K562 (cell line): ENCODE measurements around the gene KITLG. TPM values are rescaled to one million over a fixed set of nuclear protein-coding genes. Genes with fewer than 3 reads are reported as not detected.

Source experiments
- ATAC-seq: fragments of 200-7000 bp; cut with Tn5 transposase; 3 replicates; pipeline ENCODE4 v1.9.1; 2020; ENCODE audit warnings: moderate library complexity
- BruUV-seq: library from RNA; stranded (reverse); fragments of 400-500 nt; replicated peaks from 2 replicates; lab custom pipeline; 2021; lab: Mats Ljungman, UMichigan
- CTCF ChIA-PET: fragments of 300-600 bp; formaldehyde crosslinking; extraction: SDS; loops from one replicate; lab custom pipeline; 2021; ENCODE audit warnings: low intra/inter-chr PET ratio; lab: Yijun Ruan, JAX
- POLR2A ChIA-PET: fragments of 300-600, 350-650 bp; sonication (Branson Sonifier 250); formaldehyde crosslinking; extraction: SDS; loops from one replicate; lab custom pipeline; 2021; ENCODE audit warnings: antibody characterized with exemption, inconsistent platforms; lab: Yijun Ruan, JAX
- DNase-seq, 4 experiments: peaks; one replicate each; pipeline versions ENCODE4 v3.0.0 to v3.0.0-alpha.2; 2011 to 2018; ENCODE audit warnings: low spot score in 3 of 4, mixed read lengths in 3 of 4; ENCODE audit errors: extremely low read depth in 1 of 4
- FAIRE-seq: peaks from 2 replicates; lab custom pipeline; 2011; peaks lifted over from hg19 to GRCh38; lab: Jason Lieb, UNC
- H2AFZ ChIP-seq: 2 replicates; pipeline ENCODE4 v1.6.0; 2011; ENCODE audit warnings: low read depth, low read length, control low read depth, inconsistent platforms
- H3K27ac ChIP-seq: fragments of 200-600 bp; 3 replicates; pipeline ENCODE4 v1.8.0; 2011; ENCODE audit warnings: low read depth, mild to moderate bottlenecking, control low read depth, inconsistent platforms, low read length, moderate library complexity, mixed read lengths; ENCODE audit errors: extremely low read depth
- H3K27me3 ChIP-seq, 2 experiments: fragments of 300-600 bp in 1 of 2; 2 replicates in 1 of 2; 3 replicates in 1 of 2; pipeline versions ENCODE4 v1.6.0 to v1.8.0; 2011; ENCODE audit warnings: inconsistent platforms in 2 of 2, low read length in 2 of 2, mild to moderate bottlenecking in 1 of 2, mixed read lengths in 1 of 2, moderate library complexity in 1 of 2; ENCODE audit not compliant: control insufficient read depth in 2 of 2, insufficient read depth in 2 of 2
- H3K36me3 ChIP-seq: fragments of 300-600 bp; 3 replicates; pipeline ENCODE4 v1.8.0; 2011; ENCODE audit warnings: mild to moderate bottlenecking, low read length, inconsistent platforms; ENCODE audit not compliant: control insufficient read depth, insufficient read depth
- H3K4me1 ChIP-seq, 2 experiments: fragments of 200-600 bp in 1 of 2; replicated peaks in 1 of 2; 2 replicates in 1 of 2; 3 replicates in 1 of 2; pipeline versions ENCODE4 v1.5.1 to v1.8.0; 2011; ENCODE audit warnings: inconsistent platforms in 2 of 2, low read length in 2 of 2, mild to moderate bottlenecking in 1 of 2, mixed read lengths in 1 of 2, moderate library complexity in 1 of 2; ENCODE audit not compliant: control insufficient read depth in 2 of 2, insufficient read depth in 2 of 2
- H3K4me2 ChIP-seq: 2 replicates; pipeline ENCODE4 v1.6.1; 2011; ENCODE audit warnings: low read length, control low read depth, inconsistent platforms, mixed read lengths; ENCODE audit not compliant: insufficient read depth
- H3K4me3 ChIP-seq: fragments of 200-600 bp; sonication (generic), shearing (Covaris generic); 2 replicates; pipeline ENCODE4 v1.5.1; 2016; ENCODE audit warnings: control low read depth, inconsistent platforms
- H3K79me2 ChIP-seq: fragments of 200-600 bp; 3 replicates; pipeline ENCODE4 v1.8.0; 2011; ENCODE audit warnings: low read length, inconsistent platforms; ENCODE audit not compliant: control insufficient read depth, insufficient read depth
- H3K9ac ChIP-seq, 2 experiments: 2 replicates each; pipeline versions ENCODE4 v1.6.0 to v1.6.1; 2011; ENCODE audit warnings: low read depth in 2 of 2, low read length in 2 of 2, control low read depth in 1 of 2, inconsistent platforms in 1 of 2, mild to moderate bottlenecking in 1 of 2, mixed read lengths in 1 of 2; ENCODE audit not compliant: insufficient read depth in 1 of 2
- H3K9me1 ChIP-seq: one replicate; pipeline ENCODE4 v1.6.0; 2011; ENCODE audit warnings: inconsistent platforms, mild to moderate bottlenecking, low read length, moderate library complexity; ENCODE audit not compliant: control insufficient read depth, insufficient read depth
- H3K9me3 ChIP-seq: replicated peaks from 2 replicates; pipeline ENCODE4 v1.5.1; 2011; ENCODE audit warnings: low read depth, low read length, inconsistent platforms; ENCODE audit not compliant: control insufficient read depth, insufficient read depth
- H4K20me1 ChIP-seq: replicated peaks from 2 replicates; pipeline ENCODE4 v1.6.1; 2011; ENCODE audit warnings: low read length, inconsistent platforms, mixed read lengths; ENCODE audit not compliant: control insufficient read depth, insufficient read depth
- BCL6 ChIP-seq: fragments of 250-450 bp; sonication (Bioruptor Pico); IDR thresholded peaks from 2 replicates; pipeline ENCODE4 v1.4.0; 2020
- HDAC3 ChIP-seq: fragments of 450-650 bp; IDR thresholded peaks from 2 replicates; pipeline ENCODE4 v1.6.1; 2018; ENCODE audit warnings: borderline replicate concordance, mild to moderate bottlenecking, moderate library complexity; ENCODE audit not compliant: partially characterized antibody
- MCM2 ChIP-seq: fragments of 450-650 bp; IDR thresholded peaks from 2 replicates; pipeline ENCODE4 v1.6.1; 2017; ENCODE audit warnings: low read depth, mild to moderate bottlenecking
- NR2C2 ChIP-seq, 2 experiments: fragments of 200-800 bp in 1 of 2; sonication (Bioruptor generic) in 1 of 2; sonication (generic) in 1 of 2; formaldehyde crosslinking in 1 of 2; IDR thresholded peaks; 2 replicates each; pipeline versions ENCODE4 v1.6.1 to v1.8.0; 2016 to 2022; ENCODE audit warnings: mild to moderate bottlenecking in 1 of 2, missing compliant biosample characterization in 1 of 2, missing genetic modification characterization in 1 of 2, missing genetic modification reagents in 1 of 2
- RBM14 ChIP-seq: fragments of 200-400 bp; formaldehyde crosslinking; IDR thresholded peaks from 2 replicates; pipeline ENCODE4 v1.6.1; 2018; ENCODE audit warnings: low read depth, mild to moderate bottlenecking, low read length, moderate library complexity, borderline replicate concordance; ENCODE audit not compliant: insufficient read depth
- SIN3B ChIP-seq: fragments of 450-650 bp; IDR thresholded peaks from 2 replicates; pipeline ENCODE4 v1.6.1; 2017; ENCODE audit warnings: low read depth, mild to moderate bottlenecking, moderate library complexity
- SREBF2 ChIP-seq: sonication (generic); formaldehyde crosslinking; IDR thresholded peaks from 2 replicates; pipeline ENCODE4 v1.4.0; 2020; ENCODE audit warnings: mild to moderate bottlenecking, missing genetic modification reagents
- TSHZ1 ChIP-seq: fragments of 250-450 bp; sonication (Bioruptor Pico); IDR thresholded peaks from 2 replicates; pipeline ENCODE4 v1.4.0; 2020; ENCODE audit warnings: mild to moderate bottlenecking, moderate library complexity
- ZNF121 ChIP-seq: sonication (generic); formaldehyde crosslinking; conservative IDR thresholded peaks from 2 replicates; pipeline ENCODE4 v1.8.0; 2022; ENCODE audit warnings: missing genetic modification reagents
- ZNF232 ChIP-seq: sonication (generic); formaldehyde crosslinking; IDR thresholded peaks from 2 replicates; pipeline ENCODE4 v1.8.0; 2022; ENCODE audit warnings: mild to moderate bottlenecking, missing genetic modification reagents
- ZNF668 ChIP-seq: fragments of 250-450 bp; sonication (Bioruptor Pico); IDR thresholded peaks from 2 replicates; pipeline ENCODE4 v1.8.0; 2022; ENCODE audit warnings: mild to moderate bottlenecking, inconsistent platforms
- WGBS: fragments of 100-300 bp; shearing (Covaris generic); methylation state at CpG from one replicate; pipeline ENCODE4 v1.1.6; 2016; ENCODE audit warnings: low coverage, mixed read lengths; ENCODE audit not compliant: insufficient coverage; ENCODE audit errors: missing lambda C conversion rate; 5-methylcytosine and 5-hydroxymethylcytosine counted together
- in situ Hi-C: fragments of 300-500 bp; cut with MboI; formaldehyde crosslinking; loops from 4 replicates; pipeline ENCODE4 v1.15.0; 2018; ENCODE audit warnings: inconsistent platforms, mixed read lengths
- intact Hi-C: fragments of 100-400 bp; cut with micrococcal nuclease; formaldehyde crosslinking; loops from 2 replicates; pipeline ENCODE4 v1.14.2; 2022
- polyA plus RNA-seq, 8 experiments: library from polyadenylated mRNA; depleted of rRNA in 4 of 8; stranded (reverse) in 5 of 8; unstranded in 3 of 8; fragments of >200 nt; fragmentation: Nextera tagmentation in 2 of 8; fragmentation: Illumina TruSeq in 1 of 8; extraction: Ambion mirVana in 2 of 8; extraction: Trizol in 1 of 8; gene quantifications; 2 replicates each; pipeline versions ENCODE4 v1.2.1 to v1.2.3, GENCODE V29; 2011 to 2014; ENCODE audit warnings: inconsistent platforms in 1 of 8, missing spikeins in 1 of 8
- total RNA-seq, 7 experiments: library from RNA; depleted of rRNA in 6 of 7; stranded (reverse); fragments of >200 nt in 6 of 7; fragmentation: Illumina TruSeq in 2 of 7; extraction: Trizol in 2 of 7; gene quantifications; 2 replicates each; pipeline versions ENCODE4 v1.2.1 to v1.2.3, GENCODE V29; 2011 to 2021; ENCODE audit warnings: low replicate concordance in 1 of 7

The KITLG gene
- total and polyA plus RNA-seq, 9 of the 15 experiments (the other 6 are each of a cell fraction or from before 2014, with no cell fraction given): 0.04 to 0.09 (median 0.04) TPM; not detected in 6

GRCh38 chr12:88450136-88450535 is 130.1 kb downstream of the KITLG start (continued):
- TF ChIP-seq NR2C2 (CRISPR knock-in tag; IDR thresholded peaks at IDR 0.05): no peak
- TF ChIP-seq NR2C2 (tag; IDR thresholded peaks at IDR 0.05): no peak
- no peak for TF ChIP-seq ZNF232 (CRISPR knock-in tag)
- TF ChIP-seq TSHZ1: no peak
- no peak for TF ChIP-seq BCL6 (CRISPR knock-in tag)
- no peak for TF ChIP-seq RBM14
- no peak for TF ChIP-seq SIN3B

GRCh38 chr12:88448337-88448915 is 131.8 kb downstream of the KITLG start:
- Histone ChIP-seq H3K4me3 (no peak overlapping the region), H3K9ac (no peak overlapping the region), H3K9me1 (no peaks in the 10 kb centered on the region), H3K9me3 (no peaks in the 10 kb centered on the region), H3K36me3 (no peaks in the 10 kb centered on the region), H3K79me2 (no peaks in the 10 kb centered on the region), H2AFZ (no peak overlapping the region), H3K4me1 (no peaks in the 10 kb centered on the region), H3K4me2 (no peak overlapping the region), H3K27me3 (no peaks in the 10 kb centered on the region), H4K20me1 (no peaks in the 10 kb centered on the region), H3K27ac (no peak overlapping the region)
- POLR2A ChIA-PET: no interaction called here
- FAIRE-seq (no peak), ATAC-seq (no peak), DNase-seq (no peak)
- in situ Hi-C loops (no loop called here), intact Hi-C loops (no loop called here)
- 8% methylated on average over 5 of the region's 5 CpGs for WGBS
- CTCF ChIA-PET: no interaction called here
- no peak for TF ChIP-seq ZNF668 (CRISPR knock-in tag)
- TF ChIP-seq ZNF121: no peak
- no peak for TF ChIP-seq HDAC3
- no peak for TF ChIP-seq ZNF232 (CRISPR knock-in tag)
- TF ChIP-seq SREBF2 (CRISPR knock-in tag): no peak
- TF ChIP-seq MCM2: no peak
- no TSS peak for BruUV-seq
